Dermis microvascular lymphatic vessel endothelial cell (primary cell): ENCODE measurements around the gene POM121. TPM values are rescaled to one million over a fixed set of nuclear protein-coding genes. Genes with fewer than 3 reads are reported as not detected.
"Not testable (repeated sequence)": the region's sequence is repeated elsewhere in the genome, so short reads cannot be mapped to it uniquely, and the experiment has no call there.

Experiments used
- DNase-seq, 2 donors: peaks; one replicate each; pipeline versions ENCODE4 v3.0.0 to v3.0.0-alpha.2; 2010; ENCODE audit warnings: low read depth in 2 of 2
- total RNA-seq: library from RNA; depleted of rRNA; stranded (reverse); fragments of >200 nt; gene quantifications from 2 replicates; pipeline ENCODE4 v1.2.1, GENCODE V29; 2014

POM121 gene
- 3.0 and 5.3 TPM in 2 replicates for total RNA-seq

GRCh38 chr7:72924733-72925545 lies at the start of gene POM121:
TSS of gene POM121 (plus strand) at chr7:72925095. CDS start at chr7:72925122, 27 bp downstream.
- DNase-seq: peak; percentile 74 to 91

GRCh38 chr7:72879079-72879736 lies 45.7 kb upstream of the POM121 start:
- peak; percentile 68 to 71 for DNase-seq

- DNase-seq: peak in 1 of 2 donors; percentile 69
Observed at GRCh38 chr7:72879737-72880215, 45.1 kb upstream of the POM121 start.

GRCh38 chr7:72891750-72892149 lies 33.1 kb upstream of the POM121 start:
- not testable (repeated sequence) for DNase-seq

GRCh38 chr7:72904740-72905139 lies 20.2 kb upstream of the POM121 start:
- DNase-seq: not testable (repeated sequence)

- DNase-seq: not testable (repeated sequence)
Observed at GRCh38 chr7:72908422-72908821, 16.5 kb upstream of the POM121 start.

GRCh38 chr7:72911395-72911794 lies 13.5 kb upstream of the POM121 start:
- DNase-seq: not testable (repeated sequence)

- not testable (repeated sequence) for DNase-seq
Observed at GRCh38 chr7:72913750-72914149, 11.1 kb upstream of the POM121 start.

- peak; percentile 43 to 66 for DNase-seq
Observed at GRCh38 chr7:72914756-72915525, 10.0 kb upstream of the POM121 start.

- DNase-seq: no peak
Observed at GRCh38 chr7:72919256-72919775, 5.6 kb upstream of the POM121 start.

- DNase-seq: no peak
Observed at GRCh38 chr7:72924386-72924732, 536 bp upstream of the POM121 start.

GRCh38 chr7:72925546-72926120 lies 738 bp downstream of the POM121 start:
- peak in 1 of 2 donors; percentile 12 for DNase-seq

- DNase-seq: not testable (repeated sequence)
Observed at GRCh38 chr7:72927791-72928190, 2.9 kb downstream of the POM121 start.

GRCh38 chr7:72928216-72928615 lies 3.3 kb downstream of the POM121 start:
- not testable (repeated sequence) for DNase-seq

GRCh38 chr7:72942022-72942705 lies 17.3 kb downstream of the POM121 start:
- DNase-seq: not testable (repeated sequence)

- DNase-seq: not testable (repeated sequence)
Observed at GRCh38 chr7:72942956-72943355, 18.1 kb downstream of the POM121 start.

- not testable (repeated sequence) for DNase-seq
Observed at GRCh38 chr7:72944937-72945336, 20.0 kb downstream of the POM121 start.

GRCh38 chr7:72945597-72945996 lies 20.7 kb downstream of the POM121 start:
- DNase-seq: not testable (repeated sequence)

- DNase-seq: not testable (repeated sequence)
Observed at GRCh38 chr7:72946130-72946745, 21.3 kb downstream of the POM121 start.

GRCh38 chr7:72948714-72949113 lies 23.8 kb downstream of the POM121 start:
- DNase-seq: not testable (repeated sequence)
